GM19467 (cell line): ENCODE results near the gene GNAS-AS1.

Experiments used
- ATAC-seq: cut with Tn5 transposase; IDR thresholded peaks from one replicate; pipeline ENCODE4 v1.9.1; 2021; ENCODE audit warnings: mild to moderate bottlenecking, moderate library complexity; ENCODE audit not compliant: unreplicated experiment

Gene GNAS-AS1

DNA sequence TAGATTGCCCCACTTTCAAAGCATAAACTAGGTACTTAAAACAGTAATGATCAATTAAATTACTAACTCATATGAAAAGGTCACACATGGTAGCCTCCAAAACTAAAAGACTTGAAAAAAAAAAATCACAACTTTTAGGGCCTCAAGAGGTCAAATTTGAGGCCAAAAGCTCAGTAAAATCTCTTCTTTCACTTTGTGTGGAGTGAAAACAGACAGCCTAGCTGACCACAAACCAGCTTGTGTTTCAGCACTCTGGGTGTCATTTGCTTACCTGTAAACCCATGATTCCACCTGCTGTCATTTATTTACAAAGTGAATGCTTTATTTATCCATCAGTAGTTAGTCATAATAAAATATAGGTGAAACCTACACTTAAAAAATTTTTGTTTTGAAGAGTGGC is 35.8 kb upstream of the GNAS-AS1 start:
- ATAC-seq: no peak

GRCh38 chr20:58884966-58885365 is 34.3 kb upstream of the GNAS-AS1 start:
- ATAC-seq: no peak

DNA sequence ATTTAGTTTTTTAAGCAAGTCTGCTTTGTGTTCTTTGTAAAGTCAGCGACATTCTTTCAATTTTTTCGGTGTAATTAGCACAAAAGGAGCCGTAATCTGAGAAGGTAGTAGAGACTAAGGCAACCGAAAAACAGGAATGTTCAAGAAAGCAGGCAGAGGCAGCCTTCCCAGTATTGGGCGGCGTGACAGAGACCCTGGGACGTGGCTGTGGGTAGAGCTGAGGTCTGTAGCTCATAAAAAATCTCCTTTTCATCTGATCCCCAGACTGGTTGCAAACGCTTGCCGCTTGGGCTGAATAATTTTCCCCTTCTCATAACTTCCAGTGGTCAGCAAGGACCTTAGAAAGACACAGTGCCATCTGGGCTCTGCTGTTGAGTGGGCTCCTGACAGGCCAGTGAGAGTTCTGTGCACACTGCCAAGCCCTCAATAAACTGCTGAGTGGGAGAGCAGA is 32.6 kb upstream of the GNAS-AS1 start:
- no peak for ATAC-seq

GRCh38 chr20:58882704-58883089 is 32.0 kb upstream of the GNAS-AS1 start:
- ATAC-seq: no peak

- ATAC-seq: no peak
Measured at GRCh38 chr20:58880994-58881752, 30.5 kb upstream of the GNAS-AS1 start.

DNA sequence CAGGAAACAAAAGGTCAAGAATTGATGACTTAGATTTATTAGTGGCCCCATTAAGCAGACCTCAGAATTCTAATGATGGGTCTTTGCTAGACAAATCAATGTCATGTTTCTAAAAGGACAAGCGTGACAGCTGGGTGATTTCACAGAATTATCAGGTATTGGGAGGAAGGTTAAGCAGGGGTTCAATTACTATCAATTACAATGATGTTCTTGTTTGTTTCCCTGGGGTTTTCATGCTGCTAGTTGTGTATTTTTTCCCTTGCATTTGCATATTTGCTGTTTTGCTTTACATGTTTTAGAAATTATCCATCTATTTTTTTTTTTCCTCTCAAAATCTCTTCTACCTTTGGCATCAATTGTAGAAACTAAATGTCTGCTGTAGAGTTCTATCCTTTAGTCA is 29.7 kb upstream of the GNAS-AS1 start:
- ATAC-seq: no peak

GRCh38 chr20:58878399-58878798 is 27.7 kb upstream of the GNAS-AS1 start:
- ATAC-seq: no peak

DNA sequence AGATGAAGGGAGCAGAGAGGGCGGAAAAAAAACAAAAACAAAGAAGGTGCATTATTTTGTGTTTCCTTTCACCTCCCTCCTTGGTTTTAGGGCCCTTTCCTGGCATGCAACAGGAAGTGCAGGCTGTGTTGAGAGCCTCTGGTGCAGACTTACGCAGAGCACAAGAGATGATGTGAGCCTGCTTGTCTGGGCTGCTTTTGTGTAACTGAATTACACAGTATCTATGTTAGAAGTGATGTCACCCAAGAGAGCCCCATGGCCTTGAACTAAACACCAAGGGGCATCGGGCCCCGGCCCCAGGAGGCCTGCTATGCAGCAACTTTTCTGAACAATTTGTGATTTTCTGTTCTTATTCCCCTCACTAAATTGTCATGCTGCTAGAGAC is 27.3 kb upstream of the GNAS-AS1 start:
- ATAC-seq: no peak

- no peak for ATAC-seq
Measured at GRCh38 chr20:58877050-58877975, 26.6 kb upstream of the GNAS-AS1 start.

DNA sequence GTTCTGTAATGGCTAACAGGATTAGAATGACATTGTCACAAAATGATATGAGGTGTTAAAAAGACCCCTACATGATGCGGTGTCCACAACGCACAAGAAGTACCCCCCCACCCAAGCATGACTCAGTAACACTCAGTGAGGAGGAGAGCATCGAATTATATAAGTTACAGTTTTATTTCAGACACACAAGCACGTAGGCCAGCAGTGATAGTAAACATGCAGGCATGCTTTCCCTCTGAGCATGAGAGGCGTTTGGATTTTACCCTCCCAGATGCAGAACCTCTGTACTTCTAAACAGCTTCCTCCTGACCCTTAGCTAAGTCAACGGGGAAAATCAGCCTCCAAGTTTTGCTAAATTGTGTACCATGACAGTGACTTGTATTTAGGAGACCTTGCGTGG is 25.7 kb upstream of the GNAS-AS1 start:
- ATAC-seq: no peak

- no peak for ATAC-seq
Measured at GRCh38 chr20:58875541-58876134, 24.9 kb upstream of the GNAS-AS1 start.

DNA sequence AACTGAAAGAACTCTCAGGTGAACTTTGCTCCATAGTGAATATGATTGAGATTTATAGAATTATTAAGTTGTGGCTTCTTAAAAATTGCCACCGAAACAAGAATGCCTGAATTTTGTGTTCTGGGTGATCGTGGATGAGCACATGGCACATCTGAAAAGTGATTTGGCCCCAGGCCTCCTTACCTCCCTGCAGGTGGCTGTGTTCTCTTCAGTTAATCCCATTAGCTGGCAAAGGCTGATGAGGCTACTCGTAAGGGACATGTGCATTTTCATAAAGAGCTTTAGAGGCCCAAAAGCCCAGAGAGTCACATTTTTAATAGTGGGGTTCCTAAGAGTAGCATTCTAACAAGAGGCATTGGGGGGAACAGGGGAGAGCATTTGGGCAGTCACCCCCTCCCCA is 24.4 kb upstream of the GNAS-AS1 start:
- no peak for ATAC-seq

DNA sequence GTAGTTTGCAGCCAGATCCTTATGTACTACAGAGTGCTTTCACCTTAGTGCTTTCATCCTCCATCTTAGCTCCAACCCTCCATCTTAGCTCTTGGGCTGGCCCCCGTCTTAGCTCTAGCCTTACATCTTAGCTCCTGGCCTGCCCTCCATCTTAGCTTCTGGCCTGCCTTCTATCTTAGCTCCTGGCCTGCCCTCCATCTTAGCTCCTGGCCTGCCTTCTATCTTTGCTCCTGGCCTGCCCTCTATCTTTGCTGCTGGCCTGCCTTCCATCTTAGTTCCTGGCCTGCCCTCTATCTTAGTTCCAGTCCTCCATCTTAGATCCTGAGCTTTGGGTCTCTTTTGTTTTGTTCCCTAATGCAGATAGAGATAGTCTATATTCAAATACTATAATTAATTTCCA is 23.8 kb upstream of the GNAS-AS1 start:
- ATAC-seq: no peak

GRCh38 chr20:58871533-58872102 is 20.9 kb upstream of the GNAS-AS1 start:
- ATAC-seq: no peak

DNA sequence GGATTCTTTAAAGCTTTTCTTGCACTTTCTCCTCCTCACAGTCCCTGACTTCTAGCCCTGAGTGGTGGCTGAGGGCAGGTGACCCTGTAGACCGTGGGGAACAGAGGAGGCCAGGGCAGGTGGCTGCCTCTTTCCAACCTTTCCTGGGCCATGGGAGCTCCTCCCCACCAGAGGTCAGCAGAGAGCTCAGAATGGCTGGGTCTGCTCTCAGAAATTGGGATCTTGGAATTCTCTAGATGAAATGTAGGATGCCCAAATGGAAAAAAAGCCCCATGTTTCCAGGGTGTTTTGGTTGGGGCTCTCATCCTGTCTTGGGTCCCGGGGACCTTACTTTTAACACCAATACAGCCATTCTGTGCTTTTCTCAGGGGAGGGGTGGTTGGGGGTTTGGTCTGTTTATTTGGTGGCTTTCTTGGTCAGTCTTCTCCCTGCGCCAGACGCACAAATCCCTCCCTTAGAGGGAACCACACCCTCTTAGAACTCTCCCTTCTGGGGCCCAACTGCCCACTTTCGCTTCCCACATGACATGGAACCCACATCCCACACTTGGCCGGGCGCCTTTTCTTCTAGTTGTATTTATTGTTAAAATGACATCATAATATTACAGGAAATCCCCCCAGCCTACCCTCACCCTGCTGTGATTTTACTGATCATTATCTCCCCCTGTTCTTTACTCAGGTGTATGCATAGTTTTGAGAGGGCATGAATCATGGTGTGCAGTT is 19.8 kb upstream of the GNAS-AS1 start:
- ATAC-seq: no peak

DNA sequence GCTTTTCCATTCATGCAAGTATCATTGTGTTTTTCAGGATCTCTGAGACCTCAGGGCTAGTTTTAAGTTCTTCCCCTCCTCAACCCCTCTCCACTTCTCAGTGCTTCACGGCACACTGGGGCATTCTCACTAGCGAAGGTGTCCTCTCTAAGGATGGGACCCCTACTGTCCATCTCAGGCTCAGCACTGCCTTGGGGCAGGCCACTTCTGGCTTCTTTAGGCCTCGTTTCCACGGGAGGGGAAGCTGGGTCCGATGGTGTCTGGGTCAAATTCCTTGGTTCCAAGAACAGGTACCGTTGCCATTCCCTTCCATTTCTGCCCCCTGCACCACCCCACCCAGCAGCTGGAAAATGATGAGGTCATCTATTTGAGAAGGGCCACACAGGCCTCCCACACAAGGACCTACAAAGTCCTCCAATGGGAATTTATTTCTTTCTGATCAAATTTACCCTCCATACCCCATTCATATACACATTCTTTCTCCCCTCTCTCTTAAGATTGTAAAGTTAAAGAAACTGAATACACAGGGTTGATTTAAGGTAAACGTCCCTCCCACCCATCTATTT is 19.0 kb upstream of the GNAS-AS1 start:
- ATAC-seq: no peak

DNA sequence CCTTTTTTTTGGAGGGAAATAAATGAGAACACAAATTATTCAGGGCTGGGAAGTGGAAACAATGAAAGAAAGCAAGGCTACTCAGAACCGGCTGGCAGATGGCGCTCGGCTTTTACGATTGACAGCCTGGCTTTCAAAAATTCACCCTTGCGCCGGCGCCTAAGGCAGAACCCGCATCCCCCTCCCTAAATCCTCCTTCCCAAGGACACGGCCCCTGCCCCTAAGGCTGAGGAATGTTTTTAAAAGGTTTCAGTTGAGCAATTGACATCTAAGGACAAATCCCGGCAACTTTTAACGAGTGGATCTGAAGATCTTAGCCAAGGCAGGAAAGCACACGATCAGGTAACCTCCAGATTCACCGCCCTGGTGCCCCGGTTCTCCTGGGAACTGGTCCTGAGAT is 18.1 kb upstream of the GNAS-AS1 start:
- no peak for ATAC-seq

DNA sequence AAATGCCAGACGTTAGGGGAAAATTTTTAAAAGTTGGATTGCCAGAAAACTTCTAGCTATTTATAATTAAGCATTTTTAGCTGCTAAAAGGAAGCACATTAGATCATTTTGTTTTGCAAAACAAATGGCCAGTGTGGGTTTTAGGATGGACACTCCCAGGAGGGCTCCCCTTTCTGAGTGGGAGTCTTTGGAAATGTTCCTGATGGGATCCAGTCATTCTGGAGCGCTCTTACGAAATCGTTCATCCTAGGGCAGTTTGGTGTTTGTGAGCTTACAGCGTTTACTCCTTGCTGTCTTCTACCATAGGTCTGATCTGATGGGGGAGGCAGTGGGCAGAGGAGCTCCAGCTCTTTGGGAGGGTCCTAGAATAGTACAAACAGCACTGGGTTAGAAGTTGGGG is 16.5 kb upstream of the GNAS-AS1 start:
- no peak for ATAC-seq

GRCh38 chr20:58865843-58866242 is 15.1 kb upstream of the GNAS-AS1 start:
- no peak for ATAC-seq

DNA sequence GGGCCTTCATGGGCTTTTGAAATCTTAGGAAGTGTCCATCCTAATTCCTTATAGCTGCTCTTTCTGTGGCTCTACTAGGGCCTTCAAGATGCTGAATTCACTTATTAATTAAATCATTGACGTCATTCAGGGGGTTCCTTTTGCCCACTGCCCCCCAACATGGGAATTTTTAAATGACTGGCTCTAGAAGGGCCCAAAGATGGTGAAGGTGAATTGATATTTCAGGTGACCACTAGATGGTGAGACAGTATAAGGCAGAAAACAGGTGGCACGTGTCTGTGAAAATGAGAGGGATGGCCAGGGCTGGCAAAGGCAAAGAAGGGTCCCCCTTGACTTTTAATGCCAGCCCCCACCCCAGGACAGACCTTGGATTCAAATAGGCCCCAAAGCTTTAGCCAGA is 13.6 kb upstream of the GNAS-AS1 start:
- no peak for ATAC-seq
